HepG2 (cell line): ENCODE measurements around the gene OR52B2. TPM values are rescaled to one million over a fixed set of nuclear protein-coding genes. Genes with fewer than 3 reads are reported as not detected.

Experiments
- ATAC-seq: fragments of 200-7000 bp; cut with Tn5 transposase; 3 replicates; pipeline ENCODE4 v1.9.1; 2020; ENCODE audit warnings: mild to moderate bottlenecking, moderate library complexity
- BruUV-seq: library from RNA; stranded (reverse); fragments of 400-500 nt; replicated peaks from 2 replicates; lab custom pipeline; 2021; lab: Mats Ljungman, UMichigan
- CTCF ChIA-PET: fragments of 300-600 bp; formaldehyde crosslinking; extraction: SDS; loops from one replicate; lab custom pipeline; 2021; ENCODE audit warnings: low total read pairs, inconsistent platforms, low intra/inter-chr PET ratio; lab: Yijun Ruan, JAX
- POLR2A ChIA-PET: fragments of 350-600 bp; sonication (Branson Sonifier 250); formaldehyde crosslinking; loops from one replicate; lab custom pipeline; 2020; ENCODE audit warnings: antibody characterized with exemption, inconsistent platforms; lab: Yijun Ruan, JAX
- DNase-seq: peaks from one replicate; pipeline ENCODE4 v3.0.0-alpha.2; 2015; ENCODE audit warnings: low spot score
- FAIRE-seq: peaks from 3 replicates; lab custom pipeline; 2011; peaks lifted over from hg19 to GRCh38; lab: Jason Lieb, UNC
- H2AFZ ChIP-seq: one replicate; pipeline ENCODE4 v1.6.1; 2011; ENCODE audit warnings: low read length, inconsistent platforms
- H3K27ac ChIP-seq: fragments of 300-600 bp; 3 replicates; pipeline ENCODE4 v1.8.0; 2011; ENCODE audit warnings: mixed run types, mild to moderate bottlenecking, mixed read lengths, low read length, inconsistent platforms; ENCODE audit not compliant: insufficient read depth; ENCODE audit errors: extremely low read length
- H3K27me3 ChIP-seq, 2 experiments: fragments of 200-600 bp in 1 of 2; 2 replicates in 1 of 2; 3 replicates in 1 of 2; pipeline versions ENCODE4 v1.6.0 to v1.8.0; 2011; ENCODE audit warnings: low read length in 2 of 2, mild to moderate bottlenecking in 2 of 2, moderate library complexity in 2 of 2, inconsistent platforms in 1 of 2; ENCODE audit not compliant: insufficient read depth in 2 of 2, control insufficient read depth in 1 of 2
- H3K36me3 ChIP-seq, 2 experiments: fragments of 200-600 bp in 1 of 2; replicated peaks in 1 of 2; 2 replicates in 1 of 2; 3 replicates in 1 of 2; pipeline versions ENCODE4 v1.5.1 to v1.8.0; 2011; ENCODE audit warnings: low read length in 2 of 2, inconsistent platforms in 1 of 2; ENCODE audit not compliant: insufficient read depth in 2 of 2, control insufficient read depth in 1 of 2
- H3K4me1 ChIP-seq: 2 replicates; pipeline ENCODE4 v1.5.1; 2012; ENCODE audit warnings: low read length, inconsistent platforms; ENCODE audit not compliant: insufficient read depth
- H3K4me2 ChIP-seq: 2 replicates; pipeline ENCODE4 v1.6.0; 2011; ENCODE audit warnings: low read depth, low read length, inconsistent platforms
- H3K4me3 ChIP-seq, 3 experiments: fragments of 200-600 bp in 1 of 3; sonication (generic), shearing (Covaris generic) in 1 of 3; replicated peaks in 1 of 3; 2 replicates each; pipeline ENCODE4 v1.5.1; 2011 to 2016; ENCODE audit warnings: low read length in 3 of 3, inconsistent platforms in 2 of 3, low read depth in 2 of 3, mild to moderate bottlenecking in 2 of 3, control low read depth in 1 of 3, mixed read lengths in 1 of 3; ENCODE audit not compliant: insufficient read depth in 1 of 3
- H3K79me2 ChIP-seq: one replicate; pipeline ENCODE4 v1.6.1; 2011; ENCODE audit warnings: low read length, inconsistent platforms; ENCODE audit not compliant: insufficient read depth
- H3K9ac ChIP-seq: 2 replicates; pipeline ENCODE4 v1.6.0; 2011; ENCODE audit warnings: mild to moderate bottlenecking, low read depth, low read length, inconsistent platforms; ENCODE audit not compliant: insufficient read depth
- H3K9me3 ChIP-seq: 2 replicates; pipeline ENCODE4 v1.5.1; 2012; ENCODE audit warnings: mild to moderate bottlenecking, low read length
- H4K20me1 ChIP-seq: 2 replicates; pipeline ENCODE4 v1.6.0; 2011; ENCODE audit warnings: inconsistent platforms, mild to moderate bottlenecking, low read length, moderate library complexity; ENCODE audit not compliant: insufficient read depth
- BORCS8-MEF2B ChIP-seq: sonication (generic); formaldehyde crosslinking; IDR thresholded peaks from 2 replicates; pipeline ENCODE4 v1.8.0; 2022; ENCODE audit warnings: mild to moderate bottlenecking, missing genetic modification reagents
- CCAR2 ChIP-seq: fragments of 200-400 bp; formaldehyde crosslinking; optimal IDR thresholded peaks from 2 replicates; pipeline ENCODE3; 2018; ENCODE audit warnings: low read depth, mild to moderate bottlenecking, low read length, moderate library complexity
- GATAD2A ChIP-seq: IDR thresholded peaks from 2 replicates; pipeline ENCODE4 v1.6.1; 2016
- NR1H2 ChIP-seq: sonication (generic); formaldehyde crosslinking; IDR thresholded peaks from 2 replicates; pipeline ENCODE4 v1.8.1; 2022; ENCODE audit warnings: low read depth, missing genetic modification reagents, borderline replicate concordance
- NR2F6 ChIP-seq, 2 experiments: IDR thresholded peaks; 2 replicates each; pipeline ENCODE4 v1.6.1; 2016; ENCODE audit warnings: antibody characterized with exemption in 1 of 2, mild to moderate bottlenecking in 1 of 2
- PHF8 ChIP-seq: sonication (generic); formaldehyde crosslinking; IDR thresholded peaks from 2 replicates; pipeline ENCODE4 v1.5.0; 2020; ENCODE audit warnings: missing genetic modification reagents
- SMARCE1 ChIP-seq: fragments of 450-650 bp; IDR thresholded peaks from 2 replicates; pipeline ENCODE4 v1.6.1; 2017; ENCODE audit warnings: borderline replicate concordance
- SOX6 ChIP-seq, 2 experiments: fragments of 450-650 bp in 1 of 2; sonication (generic) in 1 of 2; formaldehyde crosslinking in 1 of 2; IDR thresholded peaks; 2 replicates each; pipeline versions ENCODE4 v1.4.0 to v1.6.1; 2017 to 2020; ENCODE audit warnings: antibody characterized with exemption in 1 of 2, mild to moderate bottlenecking in 1 of 2, missing genetic modification reagents in 1 of 2
- STAT6 ChIP-seq: sonication (generic); formaldehyde crosslinking; IDR thresholded peaks from 2 replicates; pipeline ENCODE4 v1.4.0; 2020; ENCODE audit warnings: missing genetic modification reagents, mild to moderate bottlenecking, borderline replicate concordance
- ZBTB33 ChIP-seq: sonication (generic); formaldehyde crosslinking; IDR thresholded peaks from 2 replicates; pipeline ENCODE4 v1.4.0; 2020; ENCODE audit warnings: missing genetic modification reagents
- ZFX ChIP-seq: sonication (generic); formaldehyde crosslinking; IDR thresholded peaks from 2 replicates; pipeline ENCODE4 v1.4.0; 2020; ENCODE audit warnings: mild to moderate bottlenecking, low read depth, missing genetic modification reagents, moderate library complexity
- ZKSCAN5 ChIP-seq: sonication (generic); formaldehyde crosslinking; IDR thresholded peaks from 2 replicates; pipeline ENCODE4 v1.5.1; 2020; ENCODE audit warnings: mild to moderate bottlenecking, missing genetic modification reagents
- ZNF160 ChIP-seq: sonication (generic); formaldehyde crosslinking; IDR thresholded peaks from 2 replicates; pipeline ENCODE4 v1.8.0; 2022; ENCODE audit warnings: mild to moderate bottlenecking, inconsistent platforms, missing genetic modification reagents
- ZNF230 ChIP-seq: sonication (generic); formaldehyde crosslinking; IDR thresholded peaks from 2 replicates; pipeline ENCODE4 v1.4.0; 2020; ENCODE audit warnings: mild to moderate bottlenecking, missing genetic modification reagents
- ZNF441 ChIP-seq: sonication (generic); formaldehyde crosslinking; IDR thresholded peaks from 2 replicates; pipeline ENCODE4 v1.7.0; 2021; ENCODE audit warnings: missing genetic modification reagents, borderline replicate concordance
- WGBS: methylation state at CpG from one replicate; pipeline ENCODE4 v1.1.6; 2017; ENCODE audit warnings: low lambda C conversion rate; 5-methylcytosine and 5-hydroxymethylcytosine counted together
- in situ Hi-C: cut with HindIII; loops from 2 replicates; pipeline ENCODE4 v1.10.0; 2017; ENCODE audit warnings: low pct_unique_long_range_greater_than_20kb; ENCODE audit not compliant: extremely low pct_ligation_motif_present
- intact Hi-C: fragments of 100-400 bp; cut with micrococcal nuclease; formaldehyde crosslinking; loops from one replicate; pipeline ENCODE4 v1.10.0; 2022; ENCODE audit not compliant: unreplicated experiment
- polyA plus RNA-seq, 8 experiments: library from polyadenylated mRNA; depleted of rRNA in 3 of 8; stranded (reverse) in 7 of 8; unstranded in 1 of 8; fragments of >200 nt; fragmentation: Illumina TruSeq in 4 of 8; extraction: Trizol in 4 of 8; gene quantifications; 2 replicates each; pipeline versions ENCODE4 v1.2.1 to v1.2.3, GENCODE V29; 2011 to 2016; ENCODE audit warnings: low read depth in 4 of 8, missing spikeins in 1 of 8, mixed read lengths in 1 of 8; ENCODE audit not compliant: insufficient read depth in 1 of 8
- total RNA-seq, 5 experiments: library from RNA; depleted of rRNA; stranded (reverse); fragments of >200 nt; fragmentation: Illumina TruSeq; extraction: Trizol; gene quantifications; 2 replicates each; pipeline ENCODE4 v1.2.3, GENCODE V29; 2016; ENCODE audit warnings: low read depth in 1 of 5

The OR52B2 gene
- total and polyA plus RNA-seq, 2 of the 13 experiments (the other 11 are each of a cell fraction or from before 2014, with no cell fraction given): not detected

- intact Hi-C loops (no loop called here), in situ Hi-C loops (no loop called here)
Observed at GRCh38 chr11:6219359-6219758, 49.2 kb upstream of the OR52B2 start.

More at GRCh38 chr11:6219359-6219758, 49.2 kb upstream of the OR52B2 start:
- ChIA-PET POLR2A (no interaction called here), CTCF (no interaction called here)
- Histone ChIP-seq H3K4me2 (no peak overlapping the region), H3K9me3 (no peaks in the 10 kb centered on the region), H3K9ac (no peak overlapping the region), H2AFZ (no peak overlapping the region), H3K27me3 (no peaks in the 10 kb centered on the region), H3K4me1 (no peaks in the 10 kb centered on the region), H3K4me3 (no peak overlapping the region), H4K20me1 (no peaks in the 10 kb centered on the region), H3K27ac (no peak overlapping the region), H3K36me3 (peaks cover 16 to 74% of the 10 kb centered on the region in 2 experiments), H3K79me2 (peaks cover 3% of the 10 kb centered on the region)
- ATAC-seq (no peak), FAIRE-seq (no peak), DNase-seq (no peak)
- WGBS: 93% methylated on average over 2 of the region's 2 CpGs
- TF ChIP-seq SOX6 (IDR thresholded peaks at IDR 0.05): no peak
- TF ChIP-seq SOX6 (CRISPR knock-in tag; IDR thresholded peaks at IDR 0.05): no peak
- no peak for TF ChIP-seq ZFX (CRISPR knock-in tag)
- TF ChIP-seq BORCS8-MEF2B: no peak
- no peak for TF ChIP-seq NR2F6 (IDR thresholded peaks at IDR 0.05)
- no peak for TF ChIP-seq NR2F6 (CRISPR knock-in tag; IDR thresholded peaks at IDR 0.05)
- no peak for TF ChIP-seq ZNF230 (CRISPR knock-in tag)
- TF ChIP-seq ZBTB33 (CRISPR knock-in tag): no peak
- TF ChIP-seq PHF8 (CRISPR knock-in tag): no peak
- no peak for TF ChIP-seq NR1H2 (CRISPR knock-in tag)
- no peak for TF ChIP-seq GATAD2A (CRISPR knock-in tag)
- TF ChIP-seq ZNF441 (CRISPR knock-in tag): no peak
- TF ChIP-seq ZKSCAN5 (CRISPR knock-in tag): no peak
- no peak for TF ChIP-seq CCAR2
- TF ChIP-seq ZNF160 (CRISPR knock-in tag): no peak
- no peak for TF ChIP-seq STAT6 (CRISPR knock-in tag)
- TF ChIP-seq SMARCE1: no peak
- no TSS peak for BruUV-seq
